AG09319 (cell line): ENCODE measurements around the gene MACF1.
A peak's percentile ranks its signal among the peaks of the same experiment; 100 is the strongest.

Experiments
- DNase-seq: peaks from one replicate; pipeline ENCODE4 v3.0.0-alpha.2; 2010; ENCODE audit warnings: low read depth; ENCODE audit errors: extremely low read depth
- CTCF ChIP-seq: IDR thresholded peaks from 2 replicates; pipeline ENCODE4 v1.5.1; 2011; ENCODE audit warnings: low read depth, mild to moderate bottlenecking, inconsistent platforms, low read length, moderate library complexity

Gene MACF1

GRCh38 chr1:39269349-39269748 is 64.9 kb downstream of the MACF1 start:
- no peak for TF ChIP-seq CTCF
- no peak for DNase-seq

GRCh38 chr1:39269791-39270342 is 65.4 kb downstream of the MACF1 start:
- peak; percentile 44 for DNase-seq

GRCh38 chr1:39270368-39270767 is 65.9 kb downstream of the MACF1 start:
- TF ChIP-seq CTCF, result no peak
- no peak for DNase-seq

More at GRCh38 chr1:39269791-39270342, 65.4 kb downstream of the MACF1 start:
- TF ChIP-seq CTCF, result no peak

GRCh38 chr1:39272027-39272797 is 67.7 kb downstream of the MACF1 start:
- no peak for DNase-seq
- no peak for TF ChIP-seq CTCF

GRCh38 chr1:39272798-39273469 is 68.4 kb downstream of the MACF1 start:
- no peak for TF ChIP-seq CTCF
- DNase-seq, result no peak

- no peak for TF ChIP-seq CTCF
These were observed 71.5 kb downstream of the MACF1 start for GRCh38 chr1:39275836-39276507.

More at GRCh38 chr1:39275836-39276507, 71.5 kb downstream of the MACF1 start:
- no peak for DNase-seq
